HEK293 (cell line): Measurements from ENCODE around the gene NSUN3.

Experiments used
- CTCF ChIA-PET: fragments of 350-600 bp; formaldehyde crosslinking; extraction: SDS; loops from one replicate; lab custom pipeline; 2021; ENCODE audit warnings: antibody characterized with exemption; lab: Yijun Ruan, JAX
- POLR2A ChIA-PET: fragments of 300-600 bp; formaldehyde crosslinking; extraction: SDS; loops from one replicate; lab custom pipeline; 2020; ENCODE audit warnings: antibody characterized with exemption, inconsistent platforms; lab: Yijun Ruan, JAX
- H3K27ac ChIP-seq: fragments of 200-500 bp; sonication (Bioruptor generic); 2 replicates; pipeline ENCODE4 v1.5.1; 2014; ENCODE audit warnings: low read depth, low read length, control low read depth, inconsistent platforms; ENCODE audit errors: extremely low read depth
- H3K36me3 ChIP-seq, 2 experiments: fragments of 200-500 bp in 1 of 2; sonication (Bioruptor generic) in 1 of 2; 1 replicate in 1 of 2; 2 replicates in 1 of 2; pipeline ENCODE4 v1.5.1; 2014 to 2017; ENCODE audit warnings: inconsistent platforms in 2 of 2, low read length in 2 of 2; ENCODE audit not compliant: control insufficient read depth in 2 of 2, insufficient read depth in 1 of 2
- H3K4me1 ChIP-seq: fragments of 200-500 bp; sonication (Bioruptor generic); 2 replicates; pipeline ENCODE4 v1.5.1; 2014; ENCODE audit warnings: mild to moderate bottlenecking, low read length, inconsistent platforms; ENCODE audit not compliant: control insufficient read depth, insufficient read depth
- H3K4me3 ChIP-seq: 2 replicates; pipeline ENCODE4 v1.5.1; 2011; ENCODE audit warnings: low read depth, mild to moderate bottlenecking, control low read depth, low read length, moderate library complexity
- H3K9me3 ChIP-seq: fragments of 200-500 bp; sonication (Bioruptor generic); 2 replicates; pipeline ENCODE4 v1.5.1; 2014; ENCODE audit warnings: low read depth, low read length, inconsistent platforms; ENCODE audit not compliant: control insufficient read depth, insufficient read depth
- MZF1 ChIP-seq: fragments of 450-650 bp; formaldehyde crosslinking; IDR thresholded peaks from 2 replicates; pipeline ENCODE4 v1.5.1; 2017; ENCODE audit warnings: missing biosample characterization, missing genetic modification characterization, borderline replicate concordance
- OSR2 ChIP-seq: fragments of 450-650 bp; formaldehyde crosslinking; IDR thresholded peaks from 2 replicates; pipeline ENCODE4 v1.5.1; 2016; ENCODE audit warnings: missing biosample characterization, missing genetic modification characterization
- PATZ1 ChIP-seq: fragments of 450-650 bp; formaldehyde crosslinking; IDR thresholded peaks from 2 replicates; pipeline ENCODE4 v1.5.1; 2016; ENCODE audit warnings: missing biosample characterization, missing genetic modification characterization
- TRIM28 ChIP-seq: IDR thresholded peaks from 2 replicates; pipeline ENCODE4 v1.6.1; 2011; ENCODE audit warnings: low read length, control low read depth, borderline replicate concordance
- YY2 ChIP-seq: fragments of 450-650 bp; formaldehyde crosslinking; IDR thresholded peaks from 2 replicates; pipeline ENCODE4 v1.5.1; 2016; ENCODE audit warnings: missing biosample characterization, missing genetic modification characterization
- ZFP3 ChIP-seq: fragments of 450-650 bp; formaldehyde crosslinking; IDR thresholded peaks from 2 replicates; pipeline ENCODE4 v1.5.1; 2016; ENCODE audit warnings: low read depth, missing biosample characterization, missing genetic modification characterization
- ZNF10 ChIP-seq: fragments of 450-650 bp; formaldehyde crosslinking; IDR thresholded peaks from 2 replicates; pipeline ENCODE4 v1.5.1; 2017; ENCODE audit warnings: missing biosample characterization, missing genetic modification characterization
- ZNF157 ChIP-seq: fragments of 450-650 bp; formaldehyde crosslinking; IDR thresholded peaks from 2 replicates; pipeline ENCODE4 v1.5.1; 2016; ENCODE audit warnings: missing biosample characterization, missing genetic modification characterization
- ZNF202 ChIP-seq: fragments of 450-650 bp; formaldehyde crosslinking; IDR thresholded peaks from 2 replicates; pipeline ENCODE4 v1.5.1; 2016; ENCODE audit warnings: missing biosample characterization, missing genetic modification characterization, borderline replicate concordance
- ZNF221 ChIP-seq: fragments of 450-650 bp; formaldehyde crosslinking; IDR thresholded peaks from 2 replicates; pipeline ENCODE4 v1.5.1; 2017; ENCODE audit warnings: missing biosample characterization, missing genetic modification characterization, borderline replicate concordance
- ZNF341 ChIP-seq: fragments of 450-650 bp; formaldehyde crosslinking; IDR thresholded peaks from 2 replicates; pipeline ENCODE4; 2016; ENCODE audit warnings: low read depth, missing biosample characterization, missing genetic modification characterization
- ZNF366 ChIP-seq: fragments of 450-650 bp; formaldehyde crosslinking; conservative IDR thresholded peaks from 2 replicates; pipeline ENCODE4 v1.5.1; 2016; ENCODE audit warnings: missing biosample characterization, missing genetic modification characterization
- ZNF473 ChIP-seq: fragments of 450-650 bp; formaldehyde crosslinking; IDR thresholded peaks from 2 replicates; pipeline ENCODE4 v1.5.1; 2017; ENCODE audit warnings: missing biosample characterization, missing genetic modification characterization
- ZNF530 ChIP-seq: fragments of 450-650 bp; formaldehyde crosslinking; IDR thresholded peaks from 2 replicates; pipeline ENCODE4 v1.5.1; 2016; ENCODE audit warnings: low read depth, missing biosample characterization, missing genetic modification characterization
- ZNF777 ChIP-seq: fragments of 450-650 bp; formaldehyde crosslinking; IDR thresholded peaks from 2 replicates; pipeline ENCODE4 v1.5.1; 2017; ENCODE audit warnings: missing biosample characterization, missing genetic modification characterization, borderline replicate concordance
- ZSCAN16 ChIP-seq: fragments of 450-650 bp; formaldehyde crosslinking; IDR thresholded peaks from 2 replicates; pipeline ENCODE4 v1.5.1; 2016; ENCODE audit warnings: missing biosample characterization, missing genetic modification characterization
- ZSCAN18 ChIP-seq: fragments of 450-650 bp; formaldehyde crosslinking; IDR thresholded peaks from 2 replicates; pipeline ENCODE4 v1.5.1; 2016; ENCODE audit warnings: missing biosample characterization, missing genetic modification characterization
- TF ChIP-seq, protein P1 (sequence below): fragments of 450-650 bp; formaldehyde crosslinking; IDR thresholded peaks from 2 replicates; pipeline ENCODE4 v1.5.1; 2016; ENCODE audit warnings: missing biosample characterization, missing genetic modification characterization
- TF ChIP-seq, protein P2 (sequence below): fragments of 450-650 bp; formaldehyde crosslinking; IDR thresholded peaks from 2 replicates; pipeline ENCODE4 v1.5.1; 2016; ENCODE audit warnings: missing biosample characterization, missing genetic modification characterization
- TF ChIP-seq, protein P3 (sequence below): fragments of 450-650 bp; formaldehyde crosslinking; IDR thresholded peaks from 2 replicates; pipeline ENCODE4 v1.5.1; 2017; ENCODE audit warnings: missing biosample characterization, mild to moderate bottlenecking, missing genetic modification characterization, moderate library complexity
- TF ChIP-seq, protein P4 (sequence below): fragments of 450-650 bp; IDR thresholded peaks from 2 replicates; pipeline ENCODE4 v1.5.1; 2018; ENCODE audit warnings: missing biosample characterization, missing genetic modification characterization

Gene NSUN3

DNA sequence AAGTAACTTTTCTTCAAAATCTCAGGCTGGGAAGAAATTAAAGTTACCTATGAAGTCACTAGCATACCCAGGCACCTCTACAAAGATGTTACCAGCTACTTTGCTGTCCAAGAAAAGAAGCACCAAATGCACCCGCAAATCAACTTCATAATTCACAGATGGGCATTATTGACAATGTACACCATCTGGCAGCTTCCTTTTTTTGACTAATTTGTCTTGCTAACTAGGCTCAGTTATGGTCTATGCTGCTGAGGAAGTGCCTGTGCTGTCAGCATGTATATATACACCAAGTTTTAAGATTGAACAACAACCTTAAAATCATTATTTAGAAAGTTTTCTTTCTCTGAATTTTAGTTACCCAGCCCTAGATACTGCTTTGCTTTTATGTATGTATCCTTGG, 93.8 kb downstream of the NSUN3 start (continued):
- TF ChIP-seq, protein P1, sequence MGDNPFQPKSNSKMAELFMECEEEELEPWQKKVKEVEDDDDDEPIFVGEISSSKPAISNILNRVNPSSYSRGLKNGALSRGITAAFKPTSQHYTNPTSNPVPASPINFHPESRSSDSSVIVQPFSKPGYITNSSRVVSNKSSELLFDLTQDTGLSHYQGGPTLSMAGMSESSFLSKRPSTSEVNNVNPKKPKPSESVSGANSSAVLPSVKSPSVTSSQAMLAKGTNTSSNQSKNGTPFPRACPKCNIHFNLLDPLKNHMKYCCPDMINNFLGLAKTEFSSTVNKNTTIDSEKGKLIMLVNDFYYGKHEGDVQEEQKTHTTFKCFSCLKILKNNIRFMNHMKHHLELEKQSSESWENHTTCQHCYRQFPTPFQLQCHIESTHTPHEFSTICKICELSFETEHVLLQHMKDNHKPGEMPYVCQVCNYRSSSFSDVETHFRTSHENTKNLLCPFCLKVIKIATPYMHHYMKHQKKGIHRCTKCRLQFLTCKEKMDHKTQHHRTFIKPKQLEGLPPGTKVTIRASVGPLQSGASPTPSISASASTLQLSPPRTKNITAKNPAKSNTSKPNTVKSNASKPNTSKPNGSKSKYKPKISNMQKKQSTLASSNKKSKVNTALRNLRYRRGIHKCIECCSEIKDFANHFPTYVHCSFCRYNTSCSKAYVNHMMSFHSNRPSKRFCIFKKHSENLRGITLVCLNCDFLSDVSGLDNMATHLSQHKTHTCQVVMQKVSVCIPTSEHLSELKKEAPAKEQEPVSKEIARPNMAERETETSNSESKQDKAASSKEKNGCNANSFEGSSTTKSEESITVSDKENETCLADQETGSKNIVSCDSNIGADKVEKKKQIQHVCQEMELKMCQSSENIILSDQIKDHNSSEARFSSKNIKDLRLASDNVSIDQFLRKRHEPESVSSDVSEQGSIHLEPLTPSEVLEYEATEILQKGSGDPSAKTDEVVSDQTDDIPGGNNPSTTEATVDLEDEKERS (tag by site-specific recombination), result no peak

DNA sequence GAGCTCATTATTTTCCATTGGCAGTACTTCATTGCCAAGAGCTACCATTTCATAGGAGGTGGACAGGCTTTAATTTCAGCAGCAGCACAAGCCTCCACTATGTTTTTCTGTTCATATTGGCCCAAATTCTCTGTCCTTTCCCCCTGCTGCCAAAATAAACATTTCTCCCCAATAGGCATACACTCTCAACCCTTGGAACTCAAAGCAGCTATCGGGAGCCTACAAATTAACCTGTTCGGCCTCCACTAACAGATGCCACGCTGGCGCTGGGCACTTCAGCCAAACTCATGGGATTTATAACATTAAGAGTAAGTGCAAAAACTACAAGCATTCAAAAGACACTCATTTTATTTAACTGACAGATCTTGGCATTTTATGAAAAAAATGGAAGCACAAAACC, 95.7 kb downstream of the NSUN3 start:
- ChIA-PET CTCF (no interaction called here), POLR2A (no interaction called here)
- TF ChIP-seq TRIM28, result no peak
- no peak for TF ChIP-seq ZSCAN18
- TF ChIP-seq ZNF10, result no peak
- TF ChIP-seq, protein P2, sequence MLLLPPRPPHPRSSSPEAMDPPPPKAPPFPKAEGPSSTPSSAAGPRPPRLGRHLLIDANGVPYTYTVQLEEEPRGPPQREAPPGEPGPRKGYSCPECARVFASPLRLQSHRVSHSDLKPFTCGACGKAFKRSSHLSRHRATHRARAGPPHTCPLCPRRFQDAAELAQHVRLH (tag by site-specific recombination), result no peak
- TF ChIP-seq ZNF777 (tag by site-specific recombination), result no peak
- TF ChIP-seq ZNF473, result no peak
- no peak for TF ChIP-seq OSR2 (tag by site-specific recombination)
- TF ChIP-seq ZNF202 (tag by site-specific recombination), result no peak
- TF ChIP-seq MZF1, result no peak
- no peak for TF ChIP-seq PATZ1
- TF ChIP-seq YY2 (tag by site-specific recombination), result no peak
- no peak for TF ChIP-seq ZNF221
- no peak for TF ChIP-seq ZFP3 (tag by site-specific recombination)
- TF ChIP-seq ZNF530, result no peak
- TF ChIP-seq ZSCAN16 (tag by site-specific recombination), result no peak
- TF ChIP-seq, protein P3, sequence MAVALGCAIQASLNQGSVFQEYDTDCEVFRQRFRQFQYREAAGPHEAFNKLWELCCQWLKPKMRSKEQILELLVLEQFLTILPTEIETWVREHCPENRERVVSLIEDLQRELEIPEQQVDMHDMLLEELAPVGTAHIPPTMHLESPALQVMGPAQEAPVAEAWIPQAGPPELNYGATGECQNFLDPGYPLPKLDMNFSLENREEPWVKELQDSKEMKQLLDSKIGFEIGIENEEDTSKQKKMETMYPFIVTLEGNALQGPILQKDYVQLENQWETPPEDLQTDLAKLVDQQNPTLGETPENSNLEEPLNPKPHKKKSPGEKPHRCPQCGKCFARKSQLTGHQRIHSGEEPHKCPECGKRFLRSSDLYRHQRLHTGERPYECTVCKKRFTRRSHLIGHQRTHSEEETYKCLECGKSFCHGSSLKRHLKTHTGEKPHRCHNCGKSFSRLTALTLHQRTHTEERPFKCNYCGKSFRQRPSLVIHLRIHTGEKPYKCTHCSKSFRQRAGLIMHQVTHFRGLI (tag by site-specific recombination), result no peak
- TF ChIP-seq ZNF366, result no peak
- TF ChIP-seq, protein P4, sequence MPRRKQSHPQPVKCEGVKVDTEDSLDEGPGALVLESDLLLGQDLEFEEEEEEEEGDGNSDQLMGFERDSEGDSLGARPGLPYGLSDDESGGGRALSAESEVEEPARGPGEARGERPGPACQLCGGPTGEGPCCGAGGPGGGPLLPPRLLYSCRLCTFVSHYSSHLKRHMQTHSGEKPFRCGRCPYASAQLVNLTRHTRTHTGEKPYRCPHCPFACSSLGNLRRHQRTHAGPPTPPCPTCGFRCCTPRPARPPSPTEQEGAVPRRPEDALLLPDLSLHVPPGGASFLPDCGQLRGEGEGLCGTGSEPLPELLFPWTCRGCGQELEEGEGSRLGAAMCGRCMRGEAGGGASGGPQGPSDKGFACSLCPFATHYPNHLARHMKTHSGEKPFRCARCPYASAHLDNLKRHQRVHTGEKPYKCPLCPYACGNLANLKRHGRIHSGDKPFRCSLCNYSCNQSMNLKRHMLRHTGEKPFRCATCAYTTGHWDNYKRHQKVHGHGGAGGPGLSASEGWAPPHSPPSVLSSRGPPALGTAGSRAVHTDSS (tag by site-specific recombination), result no peak
- no peak for TF ChIP-seq ZNF341 (tag by site-specific recombination)
- TF ChIP-seq ZNF157 (tag by site-specific recombination), result no peak
- Histone ChIP-seq H3K4me3 (no peak overlapping the region), H3K27ac (peak overlapping the region; percentile 32; the same call in 1 of the 2 replicates), H3K9me3 (no peaks in the 10 kb centered on the region), H3K36me3 (no peaks in the 10 kb centered on the region), H3K4me1 (peaks cover 5% of the 10 kb centered on the region; the same call in 1 of the 2 replicates)
